NCI-H1694 treated with DMSO at 0.1 percent for 48 hours (cell line): Measurements from ENCODE around the gene ARID3A.
A peak's percentile ranks its signal among the peaks of the same experiment; 100 is the strongest.

Experiments
- DNase-seq: peaks from one replicate; lab custom pipeline; 2025; lab: John Stamatoyannopoulos, UW

The ARID3A gene

GRCh38 chr19:963486-963951 is 37.7 kb downstream of the ARID3A start:
- no peak for DNase-seq

DNA sequence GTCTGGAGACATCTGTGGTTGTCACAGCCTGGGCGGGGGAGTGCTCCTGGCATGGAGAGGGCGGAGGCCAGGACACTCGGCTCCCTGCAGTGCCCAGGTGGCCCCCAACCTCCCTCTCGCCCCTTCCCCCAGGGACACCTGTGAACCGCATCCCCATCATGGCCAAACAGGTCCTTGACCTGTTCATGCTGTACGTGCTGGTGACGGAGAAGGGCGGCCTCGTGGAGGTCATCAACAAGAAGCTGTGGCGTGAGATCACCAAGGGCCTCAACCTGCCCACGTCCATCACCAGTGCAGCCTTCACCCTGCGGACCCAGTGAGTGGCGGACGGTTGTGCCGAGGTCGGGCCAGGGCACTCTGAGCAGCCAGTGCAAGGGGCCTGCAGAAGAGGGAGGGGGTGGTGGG is 38.3 kb downstream of the ARID3A start:
- DNase-seq = no peak

DNA sequence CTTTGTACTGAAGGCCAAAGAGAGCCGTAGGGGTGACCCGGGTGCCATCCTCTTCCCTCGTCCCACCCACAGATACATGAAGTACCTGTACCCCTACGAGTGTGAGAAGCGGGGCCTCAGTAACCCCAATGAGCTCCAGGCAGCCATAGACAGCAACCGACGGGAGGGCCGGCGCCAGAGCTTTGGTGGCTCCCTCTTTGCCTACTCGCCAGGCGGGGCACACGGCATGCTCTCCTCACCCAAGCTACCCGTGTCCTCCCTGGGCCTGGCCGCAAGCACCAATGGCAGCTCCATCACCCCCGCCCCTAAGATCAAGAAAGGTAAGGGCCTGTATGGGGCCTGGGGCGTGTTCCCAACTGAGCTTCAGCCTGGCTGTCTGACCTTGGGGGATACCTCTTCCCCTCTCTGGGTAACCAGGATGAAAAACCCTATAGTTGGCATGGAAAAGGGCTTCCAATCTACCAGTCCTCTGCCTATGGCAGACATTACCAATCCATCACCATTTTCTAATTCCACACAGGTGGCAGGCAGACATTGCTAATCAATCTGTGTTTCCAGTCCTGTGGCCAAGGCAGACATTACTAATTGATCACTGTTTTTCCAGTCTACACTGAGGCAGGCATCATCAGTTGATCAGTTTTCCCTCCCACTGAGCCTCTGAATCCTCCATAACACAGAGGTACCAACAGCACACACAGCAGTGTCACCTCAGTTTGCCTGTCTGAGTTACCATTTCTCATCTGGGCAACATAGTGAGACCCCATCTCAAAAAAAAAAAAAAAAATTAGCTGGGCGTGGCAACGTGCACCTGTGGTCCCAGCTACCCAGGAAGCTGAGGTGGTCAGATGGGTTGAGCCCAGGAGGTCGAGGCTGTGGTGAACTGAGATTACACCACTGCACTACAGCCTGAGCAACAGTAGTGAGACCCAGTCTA is 39.2 kb downstream of the ARID3A start:
- no peak for DNase-seq

GRCh38 chr19:966485-967088 is 40.8 kb downstream of the ARID3A start:
- DNase-seq = no peak

DNA sequence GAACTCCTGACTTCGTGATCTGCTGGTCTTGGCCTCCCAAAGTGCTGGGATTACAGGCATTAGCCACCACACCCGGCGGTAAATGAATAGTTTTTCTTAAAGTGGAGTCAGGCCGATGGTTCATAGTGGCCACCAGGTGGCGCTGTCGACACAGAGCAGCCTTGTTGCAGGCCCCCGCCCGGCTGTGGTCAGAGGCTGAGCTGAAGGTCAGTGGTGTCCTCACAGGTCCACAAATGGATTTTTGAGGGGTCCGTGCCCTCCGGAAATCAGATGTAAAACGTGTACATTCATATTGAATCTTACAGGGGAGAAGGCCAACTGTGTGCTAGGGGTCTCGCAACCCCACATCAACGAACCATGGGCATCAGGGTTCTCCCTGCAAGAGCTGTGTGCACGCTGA is 44.9 kb downstream of the ARID3A start:
- DNase-seq = no peak

GRCh38 chr19:971795-972194 is 46.0 kb downstream of the ARID3A start:
- no peak for DNase-seq

- no peak for DNase-seq
Measured at GRCh38 chr19:972281-972680, 46.4 kb downstream of the ARID3A start.

- no peak for DNase-seq
Measured at GRCh38 chr19:973726-974563, 48.1 kb downstream of the ARID3A start.

DNA sequence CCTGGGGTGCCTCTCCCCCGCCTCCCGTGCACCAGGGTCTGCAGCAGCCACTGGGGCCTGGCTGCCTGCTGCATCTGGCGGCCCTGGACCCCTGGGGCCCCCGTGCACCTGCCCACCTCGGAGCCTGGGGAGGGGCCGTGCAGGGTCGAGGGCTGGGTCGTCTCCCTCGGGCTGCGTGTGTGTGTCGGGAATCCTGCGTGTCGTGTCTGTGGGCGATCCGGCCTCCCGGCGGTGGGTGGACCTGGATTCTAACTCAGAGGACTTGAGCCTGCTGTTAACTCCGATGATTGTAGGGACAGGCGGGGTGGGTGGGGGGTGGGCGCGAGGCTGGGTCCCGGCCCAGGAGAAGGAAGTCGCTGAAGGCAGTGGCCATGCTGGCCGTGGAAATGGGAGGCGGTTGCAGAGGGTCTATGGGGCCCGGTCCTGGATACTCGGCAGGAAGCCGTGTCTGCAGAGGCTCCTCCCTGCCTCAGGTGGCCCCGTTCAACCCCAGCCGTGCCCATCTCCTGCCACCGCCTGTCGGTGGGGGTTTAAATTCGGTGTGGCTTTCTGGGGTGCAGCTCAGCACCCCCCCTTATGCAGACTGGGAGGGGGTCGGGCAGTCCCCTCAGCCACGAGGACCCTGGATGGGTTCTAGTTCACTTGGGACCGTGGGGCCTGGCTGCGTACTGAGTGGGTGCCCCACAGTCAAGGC is 48.9 kb downstream of the ARID3A start:
- no peak for DNase-seq

GRCh38 chr19:976476-976875 is 50.6 kb downstream of the ARID3A start:
- DNase-seq = no peak

DNA sequence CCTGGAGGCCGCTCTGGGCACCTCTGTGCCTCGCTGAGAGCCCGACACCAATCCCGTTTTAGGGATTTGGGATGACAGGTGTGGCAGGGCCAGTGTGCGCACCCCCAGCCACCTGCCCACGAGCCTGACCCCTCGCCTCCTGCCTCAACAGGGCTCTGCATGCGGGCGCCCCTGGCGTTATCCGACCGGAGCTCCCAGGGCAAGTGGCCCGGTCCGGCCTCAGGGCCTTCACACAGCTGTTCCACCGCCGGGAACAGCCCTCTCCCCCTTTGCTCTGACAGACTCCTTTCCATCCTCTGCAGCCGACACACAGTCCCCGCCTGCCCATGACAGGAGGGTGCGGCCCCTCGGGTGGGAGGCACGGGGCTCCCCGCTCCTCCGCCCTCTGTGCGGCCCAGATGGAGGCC is 51.2 kb downstream of the ARID3A start:
- no peak for DNase-seq

GRCh38 chr19:979318-979741 is 53.5 kb downstream of the ARID3A start:
- DNase-seq = no peak

GRCh38 chr19:980133-980998 is 54.5 kb downstream of the ARID3A start:
- no peak for DNase-seq

GRCh38 chr19:982567-983170 is 56.8 kb downstream of the ARID3A start:
- peak; percentile 5 for DNase-seq

- DNase-seq = peak; percentile 75
Measured at GRCh38 chr19:984165-984967, 58.5 kb downstream of the ARID3A start, which contains the start of gene WDR18. TSS of gene WDR18 (plus strand) at chr19:984345. CDS start at chr19:984354, 9 bp downstream.

DNA sequence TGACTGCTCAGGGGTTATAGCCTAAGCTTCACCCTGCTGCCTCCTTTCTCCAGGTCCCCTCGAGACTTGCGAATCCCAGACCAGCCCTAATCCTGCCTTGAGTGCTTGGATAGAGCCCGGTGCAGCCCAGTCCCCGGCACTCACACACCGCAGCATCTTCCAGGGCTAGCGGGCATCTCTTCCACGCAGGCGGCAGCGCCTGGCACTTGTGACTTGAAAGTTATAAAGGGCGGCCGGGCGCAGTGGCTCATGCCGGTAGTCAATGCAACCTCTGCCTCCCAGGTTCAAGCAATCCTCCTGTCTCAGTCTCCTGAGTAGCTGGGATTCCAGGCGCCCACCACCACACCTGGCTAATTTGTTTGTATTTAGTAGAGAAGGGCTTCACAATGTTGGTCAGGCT is 60.2 kb downstream of the ARID3A start:
- no peak for DNase-seq

GRCh38 chr19:988081-988480 is 62.2 kb downstream of the ARID3A start:
- no peak for DNase-seq

- no peak for DNase-seq
Measured at GRCh38 chr19:988510-988909, 62.7 kb downstream of the ARID3A start.

DNA sequence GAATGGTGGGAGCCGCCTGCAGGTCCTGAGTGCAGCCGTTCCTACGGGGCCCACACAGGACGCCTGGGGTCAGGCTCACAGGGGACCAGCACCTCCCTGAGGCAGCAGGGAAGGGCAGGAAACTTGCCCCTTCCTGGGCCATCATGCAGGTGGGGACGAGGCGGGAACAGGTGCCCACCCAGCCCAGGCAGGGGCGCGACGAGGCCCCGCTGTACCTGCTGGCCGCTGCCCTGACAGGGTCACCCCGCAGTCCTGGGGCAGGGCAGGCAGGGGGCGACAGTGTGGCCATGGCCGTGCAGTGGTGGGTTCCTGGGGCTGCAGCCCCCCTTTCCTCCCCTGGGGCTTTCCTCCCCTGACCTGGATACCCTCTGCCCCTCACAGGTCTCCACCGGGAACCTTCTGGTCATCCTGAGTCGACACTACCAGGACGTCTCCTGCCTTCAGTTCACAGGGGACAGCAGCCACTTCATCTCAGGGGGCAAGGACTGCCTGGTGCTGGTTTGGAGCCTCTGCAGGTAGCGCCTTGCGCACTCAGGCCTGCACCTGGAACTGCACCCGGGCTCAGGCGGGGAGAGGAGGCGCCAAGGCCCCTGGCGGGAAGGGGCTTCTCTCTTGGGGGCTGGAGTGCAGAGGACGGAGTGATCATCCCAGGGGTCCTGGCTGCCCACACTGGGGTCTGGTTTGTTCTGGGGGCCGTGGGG is 63.7 kb downstream of the ARID3A start:
- no peak for DNase-seq
